Activated naive CD8-positive, alpha-beta T cell treated with anti-CD3 and anti-CD28 coated beads, Interleukin-2, amount 50 U/mL, for 16 hours (primary cell): ENCODE measurements around the gene SORD.
"Not testable (repeated sequence)": the region's sequence is repeated elsewhere in the genome, so short reads cannot be mapped to it uniquely, and the experiment has no call there.

Experiments
- DNase-seq: peaks from one replicate; pipeline ENCODE4 v3.0.0-alpha.2; 2020; ENCODE audit warnings: low read depth, low spot score

Gene SORD

GRCh38 chr15:45022871-45023658, at the start of gene SORD:
SORD (plus strand) TSS chr15:45023195; CDS start chr15:45023284, 89 bp downstream.
- peak; percentile 83 for DNase-seq

DNA sequence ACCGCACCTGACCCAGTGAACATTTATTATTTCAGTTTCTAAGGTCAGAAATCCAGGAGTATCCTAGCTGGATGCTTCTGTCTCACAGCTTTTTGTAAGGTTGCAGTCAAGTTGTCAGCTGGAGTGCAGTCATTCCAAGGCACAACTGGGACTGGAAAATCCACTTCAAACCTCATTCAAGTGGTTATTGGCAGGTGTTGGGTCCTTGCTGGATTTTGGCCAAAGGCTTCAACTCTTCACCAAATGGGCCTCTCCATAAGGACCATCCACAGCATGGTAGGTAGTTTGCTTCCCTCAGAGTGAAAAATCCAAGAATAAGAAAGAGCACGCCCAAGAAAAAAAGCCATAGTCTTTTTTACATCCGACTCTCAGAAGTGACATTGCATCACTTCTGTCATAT, 46.8 kb upstream of the SORD start:
- not testable (repeated sequence) for DNase-seq

DNA sequence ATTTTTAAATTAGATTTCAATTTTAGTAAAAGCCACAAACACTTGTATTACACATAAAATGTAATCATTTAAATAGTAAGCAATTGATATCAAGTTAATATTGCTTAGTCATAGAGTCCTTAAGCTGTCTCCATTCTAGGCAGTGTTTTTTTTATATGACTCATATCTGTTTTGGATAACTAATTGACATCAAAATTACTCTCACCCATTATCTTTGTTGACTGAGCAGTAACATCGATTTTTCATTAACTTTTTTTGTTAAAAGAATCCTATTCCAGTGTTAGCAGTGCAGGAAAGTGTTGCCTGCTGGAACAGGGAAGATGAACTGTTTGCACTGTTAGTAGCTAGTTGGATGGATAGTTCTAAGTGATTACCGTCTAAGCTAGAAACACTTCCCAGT, 45.2 kb upstream of the SORD start:
- DNase-seq = not testable (repeated sequence)

GRCh38 chr15:44979617-44980339, 43.2 kb upstream of the SORD start:
- DNase-seq = not testable (repeated sequence)

GRCh38 chr15:44984144-44984543, 38.9 kb upstream of the SORD start:
- DNase-seq = not testable (repeated sequence)

- DNase-seq = not testable (repeated sequence)
Observed at GRCh38 chr15:44986346-44987055, 36.5 kb upstream of the SORD start.

GRCh38 chr15:44987711-44988110, 35.3 kb upstream of the SORD start:
- not testable (repeated sequence) for DNase-seq

DNA sequence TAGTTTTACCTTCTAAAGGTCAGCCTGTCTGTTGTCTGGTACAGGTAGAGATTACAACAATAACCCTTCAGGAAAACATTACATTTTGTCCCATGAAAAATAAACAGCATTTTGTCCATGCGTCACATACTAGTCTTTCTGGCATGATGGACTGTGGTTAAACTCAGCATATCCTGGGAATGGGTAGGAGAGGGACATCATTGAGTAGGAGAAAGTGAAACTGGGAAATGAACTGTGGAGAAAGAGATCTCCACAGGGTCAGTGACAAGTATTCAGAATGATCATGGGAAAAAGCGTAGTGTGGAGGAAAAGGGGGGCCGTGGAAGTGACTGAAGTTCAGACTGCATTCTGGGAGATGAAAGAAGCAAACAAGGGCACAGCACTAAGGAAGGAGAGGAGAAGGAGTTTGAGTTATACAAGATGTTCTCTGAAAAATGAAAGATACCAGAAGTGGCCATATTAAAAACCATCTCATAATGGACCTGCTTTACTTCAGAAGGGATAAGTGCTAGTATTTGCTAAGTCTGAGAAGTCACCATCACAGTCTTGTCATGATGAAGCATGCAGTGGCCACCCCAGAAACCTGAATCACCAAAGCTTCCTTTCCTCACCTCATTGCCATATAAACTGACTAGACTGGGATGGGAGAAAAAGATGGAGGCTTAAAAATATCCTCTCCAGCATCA, 34.7 kb upstream of the SORD start:
- not testable (repeated sequence) for DNase-seq

DNA sequence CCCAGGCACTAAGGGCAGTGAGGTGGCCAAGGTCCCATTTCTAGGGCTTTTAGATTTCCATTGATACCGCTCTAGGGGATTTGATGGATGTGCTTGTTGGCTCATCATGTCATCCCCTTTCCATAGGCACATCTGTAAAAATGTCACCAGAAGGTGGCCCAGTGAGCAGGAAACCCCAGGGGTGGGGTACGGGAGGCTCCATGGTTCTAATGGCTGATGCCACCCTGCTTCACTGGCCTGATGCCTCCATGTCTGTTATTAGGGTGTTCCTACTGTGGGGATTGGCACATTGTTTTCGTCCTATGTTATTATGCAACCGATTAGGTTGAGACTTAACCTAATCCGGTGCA, 34.1 kb upstream of the SORD start:
- DNase-seq = not testable (repeated sequence)

DNA sequence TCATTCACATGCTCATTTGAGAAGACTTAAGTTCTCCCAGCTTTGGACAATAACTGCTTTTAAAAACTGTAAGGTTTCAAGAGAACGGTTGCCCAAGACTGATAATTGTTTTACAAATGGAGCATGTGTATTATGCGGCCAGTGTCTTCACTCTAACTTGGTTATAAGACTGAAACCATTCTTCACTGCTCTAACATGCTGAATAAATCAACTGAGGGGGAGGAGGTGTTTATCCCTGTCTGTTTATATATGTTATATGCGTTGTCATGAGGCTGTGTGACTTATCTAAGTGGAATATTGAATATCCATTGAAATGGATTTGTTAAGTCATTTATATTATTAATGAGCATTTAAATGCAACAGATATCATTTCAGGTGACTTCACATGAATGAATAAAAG, 25.4 kb upstream of the SORD start:
- not testable (repeated sequence) for DNase-seq

DNA sequence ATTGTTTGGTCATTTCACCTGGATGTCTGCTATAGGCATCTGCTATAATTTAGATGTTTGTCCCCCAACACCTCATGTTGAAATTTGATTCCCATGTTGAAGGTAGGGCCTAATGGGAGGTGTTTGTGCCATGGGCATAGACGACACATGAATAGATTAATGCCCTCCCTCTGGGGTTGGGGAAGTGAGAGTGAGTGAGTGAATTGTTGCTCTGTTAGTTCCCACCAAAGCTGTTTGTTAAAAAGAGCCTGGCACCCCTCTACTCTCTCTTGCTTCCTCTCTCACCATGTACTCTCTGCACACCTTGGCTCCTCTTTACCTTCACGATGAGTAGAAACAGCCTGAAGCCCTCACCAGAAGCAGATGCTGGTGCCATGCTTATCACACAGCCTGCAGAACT, 23.9 kb upstream of the SORD start:
- no peak for DNase-seq

GRCh38 chr15:45001180-45001579, 21.8 kb upstream of the SORD start:
- not testable (repeated sequence) for DNase-seq

DNA sequence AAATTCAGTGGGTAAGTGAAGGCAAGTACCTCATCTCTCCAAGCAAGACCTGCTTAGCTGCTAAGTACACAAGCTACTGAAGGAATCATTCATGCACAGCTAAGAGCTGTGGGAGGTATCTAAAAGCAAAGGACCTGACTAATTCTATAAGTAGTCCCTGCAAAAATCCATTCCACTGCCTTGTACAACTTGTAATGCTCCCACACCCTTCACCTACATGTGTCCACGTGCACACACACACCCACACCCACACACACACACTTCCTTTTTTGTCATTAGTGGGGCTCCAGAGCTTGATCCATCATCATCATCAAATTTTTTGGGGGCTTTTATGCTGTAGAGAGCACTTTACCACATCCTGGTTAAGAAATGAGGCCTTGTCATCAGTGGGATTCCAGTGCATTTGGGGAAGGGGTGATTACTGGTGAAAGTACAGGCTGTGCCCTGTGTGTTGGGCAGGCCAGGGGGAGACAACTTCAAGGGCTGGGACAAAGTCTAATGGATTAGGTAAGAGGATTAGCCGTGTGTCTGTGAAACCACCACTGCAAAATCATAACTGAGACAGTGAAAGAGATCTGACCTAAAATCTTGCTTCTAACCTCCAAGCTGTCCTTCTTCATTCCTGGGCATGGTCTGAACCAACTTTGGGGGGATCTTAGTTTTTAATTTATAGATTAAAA, 19.1 kb upstream of the SORD start:
- not testable (repeated sequence) for DNase-seq

- DNase-seq = not testable (repeated sequence)
Observed at GRCh38 chr15:45004590-45005175, 18.3 kb upstream of the SORD start.

- no peak for DNase-seq
Observed at GRCh38 chr15:45009046-45009445, 13.9 kb upstream of the SORD start.

- DNase-seq = not testable (repeated sequence)
Observed at GRCh38 chr15:45015114-45015513, 7.9 kb upstream of the SORD start.

GRCh38 chr15:45020222-45020900, 2.6 kb upstream of the SORD start:
- not testable (repeated sequence) for DNase-seq

DNA sequence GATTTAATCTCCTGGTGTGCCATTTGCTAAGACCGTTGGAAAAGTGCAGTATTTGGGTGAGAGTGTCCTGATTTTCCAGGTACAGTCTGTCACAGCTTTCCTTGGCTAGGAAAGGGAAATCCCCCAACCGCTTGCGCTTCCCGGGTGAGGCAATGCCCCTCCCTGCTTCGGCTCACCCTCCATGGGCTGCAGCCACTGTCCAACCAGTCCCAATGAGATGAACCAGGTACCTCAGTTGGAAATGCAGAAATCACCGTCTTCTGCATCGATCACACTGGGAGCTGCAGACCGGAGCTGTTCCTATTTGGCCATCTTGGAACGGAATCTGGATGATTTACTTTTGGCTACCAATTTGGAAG, 2.1 kb upstream of the SORD start:
- DNase-seq = not testable (repeated sequence)

DNA sequence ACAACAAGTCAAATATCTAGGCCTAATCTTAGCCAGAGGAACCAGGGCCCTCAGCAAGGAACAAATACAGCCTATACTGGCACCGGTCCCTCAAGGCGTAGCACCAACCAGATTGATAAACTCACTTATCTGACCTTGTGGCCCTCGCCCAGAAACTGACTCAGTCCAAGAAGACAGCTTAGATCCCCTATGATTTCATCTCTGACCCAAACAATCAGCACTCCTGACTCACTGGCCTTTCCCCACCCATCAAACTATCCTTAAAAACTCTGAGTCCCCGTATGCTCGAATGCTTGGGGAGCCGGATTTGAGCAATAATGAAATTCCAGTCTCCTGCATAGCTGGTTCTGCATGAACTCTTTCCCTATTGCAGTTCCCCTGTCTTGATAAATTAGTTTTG, 1.6 kb upstream of the SORD start:
- DNase-seq = no peak

DNA sequence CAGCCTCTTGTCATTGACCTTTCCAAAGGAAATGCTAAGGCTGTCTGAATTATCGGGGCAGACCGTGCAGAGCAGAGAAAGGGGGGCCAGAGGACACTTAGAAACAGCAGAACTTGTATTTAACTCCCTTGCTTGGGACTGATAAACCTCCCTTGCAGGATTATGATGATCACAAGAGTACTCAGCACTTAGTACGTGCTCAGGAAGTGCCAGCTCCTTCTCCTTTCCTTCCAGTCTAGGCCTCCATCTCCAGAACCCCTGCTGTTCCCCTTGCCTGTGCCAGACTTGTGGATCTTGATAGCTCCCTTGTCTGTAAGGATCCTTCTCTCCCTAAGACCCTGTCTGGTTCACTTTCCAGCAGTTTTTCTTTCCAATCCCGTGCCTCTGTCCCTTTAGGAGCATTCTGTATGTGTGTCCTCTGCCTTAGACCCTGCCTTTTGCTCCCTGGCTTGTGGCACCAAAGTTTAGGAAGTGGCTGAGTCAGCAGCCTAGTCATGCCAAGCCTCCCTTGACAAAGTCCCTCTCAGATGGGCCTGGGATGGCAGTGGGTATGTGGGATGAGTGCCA, 747 bp downstream of the SORD start:
- no peak for DNase-seq
